HL-60 (cell line): Measurements from ENCODE around the gene HPCAL1.

Experiments used
- DNase-seq, 2 experiments: peaks; one replicate each; pipeline ENCODE4 v3.0.0-alpha.2; 2010 to 2020; ENCODE audit warnings: low read depth in 1 of 2, low spot score in 1 of 2
- H3K27ac ChIP-seq: fragments of 250-450 bp; sonication (Bioruptor Pico); replicated peaks from 2 replicates; pipeline ENCODE4 v1.5.1; 2020; ENCODE audit warnings: mild to moderate bottlenecking, moderate library complexity
- H3K27me3 ChIP-seq: fragments of 250-450 bp; sonication (Bioruptor Pico); 2 replicates; pipeline ENCODE4 v1.5.1; 2021; ENCODE audit warnings: mild to moderate bottlenecking, moderate library complexity; ENCODE audit not compliant: insufficient read depth, poor library complexity, severe bottlenecking
- H3K4me3 ChIP-seq: replicated peaks from 2 replicates; pipeline ENCODE4 v1.5.1; 2011; ENCODE audit warnings: mild to moderate bottlenecking, control low read depth, low read length; ENCODE audit not compliant: insufficient read depth
- GABPA ChIP-seq: IDR thresholded peaks from 2 replicates; pipeline ENCODE4 v1.6.1; 2012; ENCODE audit warnings: low read depth
- POLR2AphosphoS5 ChIP-seq: IDR thresholded peaks from 2 replicates; pipeline ENCODE4 v1.6.1; 2012; ENCODE audit warnings: low read depth
- SPI1 ChIP-seq: IDR thresholded peaks from 2 replicates; pipeline ENCODE4 v1.6.1; 2012; ENCODE audit warnings: low read depth, mild to moderate bottlenecking, borderline replicate concordance
- TF ChIP-seq, protein P1 (sequence below): IDR thresholded peaks from 2 replicates; pipeline ENCODE4 v1.6.1; 2012; ENCODE audit warnings: low read depth; ENCODE audit not compliant: insufficient replicate concordance
- TF ChIP-seq, protein P2 (sequence below): IDR thresholded peaks from one replicate; pipeline ENCODE4 v1.5.1; 2011; ENCODE audit warnings: low read length, control low read depth, inconsistent platforms; ENCODE audit not compliant: insufficient read depth

Gene HPCAL1

DNA sequence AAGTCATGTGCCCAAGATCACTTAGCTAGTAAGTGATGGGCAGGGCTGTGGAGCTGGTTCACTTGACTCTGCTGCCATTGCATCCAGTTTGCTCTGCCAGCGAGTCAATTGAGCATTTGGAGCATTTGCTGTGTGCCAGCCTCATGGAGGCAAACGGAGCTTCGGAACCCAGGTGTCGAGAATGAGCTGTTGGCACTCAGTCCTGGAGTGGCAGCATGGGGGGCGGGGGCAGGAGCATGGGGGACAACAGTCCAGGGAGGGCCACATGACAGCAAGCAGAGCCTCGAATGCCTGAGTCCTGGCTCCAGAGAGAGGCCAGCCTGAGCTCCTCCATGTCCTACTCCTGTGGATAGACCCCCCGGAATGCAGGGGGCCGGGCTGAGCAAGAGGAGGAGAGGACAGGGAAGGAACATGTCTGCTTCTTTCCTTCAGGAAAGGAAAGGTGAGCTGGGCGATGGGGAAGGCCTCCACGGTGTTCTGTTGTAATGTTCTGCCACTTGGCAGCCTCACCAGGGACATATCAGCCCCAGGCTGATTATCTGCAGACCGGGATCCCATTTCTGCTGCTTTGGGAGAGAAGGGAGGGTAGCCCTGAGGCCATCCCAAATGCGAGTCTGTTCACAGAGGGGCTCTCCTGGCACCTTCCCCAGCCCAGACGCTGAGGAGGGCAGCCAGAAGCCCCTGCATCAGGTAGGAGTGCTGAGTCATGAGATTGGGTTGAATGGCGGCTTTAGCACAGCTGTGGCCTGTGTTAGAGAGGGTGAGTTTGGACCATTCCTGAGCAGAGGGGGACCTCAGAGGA, 59.6 kb downstream of the HPCAL1 start:
- TF ChIP-seq POLR2AphosphoS5 (no peak), GABPA (no peak), SPI1 (no peak)
- TF ChIP-seq, protein P1, sequence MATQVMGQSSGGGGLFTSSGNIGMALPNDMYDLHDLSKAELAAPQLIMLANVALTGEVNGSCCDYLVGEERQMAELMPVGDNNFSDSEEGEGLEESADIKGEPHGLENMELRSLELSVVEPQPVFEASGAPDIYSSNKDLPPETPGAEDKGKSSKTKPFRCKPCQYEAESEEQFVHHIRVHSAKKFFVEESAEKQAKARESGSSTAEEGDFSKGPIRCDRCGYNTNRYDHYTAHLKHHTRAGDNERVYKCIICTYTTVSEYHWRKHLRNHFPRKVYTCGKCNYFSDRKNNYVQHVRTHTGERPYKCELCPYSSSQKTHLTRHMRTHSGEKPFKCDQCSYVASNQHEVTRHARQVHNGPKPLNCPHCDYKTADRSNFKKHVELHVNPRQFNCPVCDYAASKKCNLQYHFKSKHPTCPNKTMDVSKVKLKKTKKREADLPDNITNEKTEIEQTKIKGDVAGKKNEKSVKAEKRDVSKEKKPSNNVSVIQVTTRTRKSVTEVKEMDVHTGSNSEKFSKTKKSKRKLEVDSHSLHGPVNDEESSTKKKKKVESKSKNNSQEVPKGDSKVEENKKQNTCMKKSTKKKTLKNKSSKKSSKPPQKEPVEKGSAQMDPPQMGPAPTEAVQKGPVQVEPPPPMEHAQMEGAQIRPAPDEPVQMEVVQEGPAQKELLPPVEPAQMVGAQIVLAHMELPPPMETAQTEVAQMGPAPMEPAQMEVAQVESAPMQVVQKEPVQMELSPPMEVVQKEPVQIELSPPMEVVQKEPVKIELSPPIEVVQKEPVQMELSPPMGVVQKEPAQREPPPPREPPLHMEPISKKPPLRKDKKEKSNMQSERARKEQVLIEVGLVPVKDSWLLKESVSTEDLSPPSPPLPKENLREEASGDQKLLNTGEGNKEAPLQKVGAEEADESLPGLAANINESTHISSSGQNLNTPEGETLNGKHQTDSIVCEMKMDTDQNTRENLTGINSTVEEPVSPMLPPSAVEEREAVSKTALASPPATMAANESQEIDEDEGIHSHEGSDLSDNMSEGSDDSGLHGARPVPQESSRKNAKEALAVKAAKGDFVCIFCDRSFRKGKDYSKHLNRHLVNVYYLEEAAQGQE = no peak
- TF ChIP-seq, protein P2, sequence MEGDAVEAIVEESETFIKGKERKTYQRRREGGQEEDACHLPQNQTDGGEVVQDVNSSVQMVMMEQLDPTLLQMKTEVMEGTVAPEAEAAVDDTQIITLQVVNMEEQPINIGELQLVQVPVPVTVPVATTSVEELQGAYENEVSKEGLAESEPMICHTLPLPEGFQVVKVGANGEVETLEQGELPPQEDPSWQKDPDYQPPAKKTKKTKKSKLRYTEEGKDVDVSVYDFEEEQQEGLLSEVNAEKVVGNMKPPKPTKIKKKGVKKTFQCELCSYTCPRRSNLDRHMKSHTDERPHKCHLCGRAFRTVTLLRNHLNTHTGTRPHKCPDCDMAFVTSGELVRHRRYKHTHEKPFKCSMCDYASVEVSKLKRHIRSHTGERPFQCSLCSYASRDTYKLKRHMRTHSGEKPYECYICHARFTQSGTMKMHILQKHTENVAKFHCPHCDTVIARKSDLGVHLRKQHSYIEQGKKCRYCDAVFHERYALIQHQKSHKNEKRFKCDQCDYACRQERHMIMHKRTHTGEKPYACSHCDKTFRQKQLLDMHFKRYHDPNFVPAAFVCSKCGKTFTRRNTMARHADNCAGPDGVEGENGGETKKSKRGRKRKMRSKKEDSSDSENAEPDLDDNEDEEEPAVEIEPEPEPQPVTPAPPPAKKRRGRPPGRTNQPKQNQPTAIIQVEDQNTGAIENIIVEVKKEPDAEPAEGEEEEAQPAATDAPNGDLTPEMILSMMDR = no peak
- Histone ChIP-seq H3K27me3 (no peaks in the 10 kb centered on the region), H3K4me3 (no peak overlapping the region), H3K27ac (no peak overlapping the region)
- no peak for DNase-seq

DNA sequence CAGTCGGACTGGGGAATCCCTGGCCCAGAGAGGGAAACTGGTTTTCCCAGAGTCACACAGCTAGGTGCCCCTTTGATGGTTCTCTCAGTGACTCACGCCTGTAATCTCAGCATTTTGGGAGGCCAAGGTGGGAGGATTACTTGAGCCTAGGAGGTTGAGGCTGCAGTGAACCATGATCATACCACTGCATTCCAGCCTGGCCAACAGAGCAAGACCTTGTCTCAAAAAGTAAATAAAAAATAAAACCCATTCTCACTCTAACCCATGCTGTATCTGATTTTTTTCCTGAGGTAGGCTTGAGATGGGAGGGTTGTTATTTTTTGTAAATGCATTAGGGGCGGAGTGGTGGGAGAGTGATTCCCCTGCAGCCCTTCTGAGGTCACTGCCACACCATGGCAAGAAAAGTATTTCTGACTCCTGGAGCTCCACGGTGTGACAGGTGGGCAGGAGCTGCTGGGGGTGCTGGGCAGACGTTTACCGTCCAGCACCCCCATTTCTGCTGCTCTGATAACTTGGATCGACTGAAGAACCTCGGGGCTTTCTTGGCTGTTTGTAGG, 60.3 kb downstream of the HPCAL1 start:
- DNase-seq = no peak
- no peak overlapping the region for H3K27ac ChIP-seq
- TF ChIP-seq POLR2AphosphoS5 = no peak
- TF ChIP-seq GABPA = no peak
- TF ChIP-seq SPI1 = no peak
- TF ChIP-seq, protein P2 = no peak
- TF ChIP-seq, protein P1 = no peak
- H3K4me3 ChIP-seq = no peak overlapping the region
- no peaks in the 10 kb centered on the region for H3K27me3 ChIP-seq

DNA sequence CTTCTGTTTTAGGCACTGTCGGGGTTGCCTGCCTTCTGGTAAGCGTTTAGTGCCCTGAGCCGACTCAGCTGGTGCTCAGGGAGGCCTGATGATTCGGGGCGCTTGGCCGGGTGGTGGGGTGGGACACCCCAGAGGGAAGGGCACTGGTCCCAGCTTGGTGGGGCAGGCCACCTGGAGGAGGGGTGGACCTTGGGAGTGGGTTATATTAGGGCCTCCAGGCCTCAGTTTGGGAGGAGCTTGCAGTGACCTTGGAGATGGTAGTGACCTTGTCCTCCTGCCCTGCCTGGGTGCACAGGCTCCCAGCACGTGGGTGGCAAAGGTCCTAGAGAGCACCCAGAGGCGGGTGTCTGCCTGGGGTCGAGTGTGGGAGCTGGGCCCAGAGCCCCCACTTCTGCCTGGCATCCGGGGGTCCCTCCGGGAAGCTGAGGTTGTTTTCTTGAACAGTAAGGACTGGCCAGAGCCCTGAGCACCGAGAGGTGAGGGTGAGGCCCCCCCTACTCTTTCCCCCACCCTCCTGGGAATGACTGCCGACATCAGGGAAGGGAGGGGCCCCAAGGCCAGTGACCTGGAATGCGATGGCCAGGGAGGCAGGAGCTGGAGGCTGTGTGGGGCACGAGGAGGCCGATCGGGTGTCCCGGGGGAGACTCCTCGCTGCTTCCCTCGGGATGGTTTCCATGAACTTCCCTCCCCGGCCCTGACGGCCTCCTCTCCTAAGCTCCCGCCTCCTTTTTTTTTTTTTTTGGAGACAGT, 61.3 kb downstream of the HPCAL1 start:
- no peak overlapping the region for H3K27ac ChIP-seq
- DNase-seq = no peak
- H3K4me3 ChIP-seq = no peak overlapping the region
- TF ChIP-seq, protein P1 = no peak
- TF ChIP-seq POLR2AphosphoS5 (no peak), GABPA (no peak), SPI1 (no peak)
- TF ChIP-seq, protein P2 = no peak
- H3K27me3 ChIP-seq = no peaks in the 10 kb centered on the region
